GM10248 (cell line): ENCODE measurements around the gene TRAK2.
A peak's percentile ranks its signal among the peaks of the same experiment; 100 is the strongest.

Source experiments
- CTCF ChIA-PET: fragments of 300-600 bp; sonication (Branson Sonifier 250); formaldehyde crosslinking; extraction: SDS; loops from one replicate; lab custom pipeline; 2021; ENCODE audit warnings: antibody characterized with exemption; lab: Yijun Ruan, JAX
- POLR2A ChIA-PET: fragments of 350-650 bp; sonication (Branson Sonifier 250); formaldehyde crosslinking; extraction: SDS; loops from one replicate; lab custom pipeline; 2020; ENCODE audit warnings: antibody characterized with exemption; lab: Yijun Ruan, JAX
- DNase-seq: peaks from one replicate; pipeline ENCODE4 v3.0.0; 2012; ENCODE audit errors: extremely low spot score
- TF ChIP-seq, protein P1 (sequence below): IDR thresholded peaks from 2 replicates; pipeline ENCODE4 v1.5.1; 2012; ENCODE audit warnings: mild to moderate bottlenecking, low read depth; ENCODE audit errors: extremely low read depth, missing control alignments, control extremely low read depth

The TRAK2 gene

DNA sequence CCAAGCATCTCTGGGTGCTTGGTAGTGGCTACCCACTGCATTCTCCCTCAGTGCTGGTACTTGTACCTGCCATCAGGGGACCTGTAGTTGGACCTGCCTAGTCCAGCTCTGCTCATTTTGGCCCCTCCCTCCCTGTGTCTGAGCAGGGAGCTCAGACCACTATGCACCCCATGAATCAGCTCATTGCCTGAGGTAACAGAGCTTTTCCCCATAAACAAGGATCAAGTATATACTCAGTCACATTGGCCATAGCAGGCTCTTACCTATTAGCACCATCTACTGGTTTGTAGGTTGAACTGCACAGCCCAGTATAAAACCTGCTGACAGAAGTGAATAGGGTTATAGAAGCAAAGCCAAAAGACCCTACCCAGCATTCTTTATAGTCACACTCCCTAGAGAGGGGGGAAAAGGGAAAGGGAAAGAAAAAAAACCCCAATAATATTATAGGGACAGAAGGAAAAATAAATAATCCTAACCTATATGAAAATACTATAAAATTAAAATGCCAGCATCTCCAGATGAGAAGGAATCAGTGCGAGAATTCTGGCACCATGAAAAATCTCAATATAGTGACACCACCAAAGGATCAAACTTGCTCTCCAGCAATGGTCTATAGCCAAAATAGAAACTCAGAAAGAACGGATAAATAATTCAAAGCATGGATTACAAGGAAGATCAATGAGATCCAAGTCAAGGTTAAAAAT is 87.2 kb downstream of the TRAK2 start:
- peak; percentile 32 for DNase-seq
- ChIA-PET CTCF (interaction anchor here (0.6 to 4.1 kb wide), 39 partner anchors 9 to 862 kb away, joined by 3 to 36 read pairs (median 4); partner anchors contain the start of genes CASP10 and TMEM237), POLR2A (no interaction called here)
- TF ChIP-seq, protein P1, sequence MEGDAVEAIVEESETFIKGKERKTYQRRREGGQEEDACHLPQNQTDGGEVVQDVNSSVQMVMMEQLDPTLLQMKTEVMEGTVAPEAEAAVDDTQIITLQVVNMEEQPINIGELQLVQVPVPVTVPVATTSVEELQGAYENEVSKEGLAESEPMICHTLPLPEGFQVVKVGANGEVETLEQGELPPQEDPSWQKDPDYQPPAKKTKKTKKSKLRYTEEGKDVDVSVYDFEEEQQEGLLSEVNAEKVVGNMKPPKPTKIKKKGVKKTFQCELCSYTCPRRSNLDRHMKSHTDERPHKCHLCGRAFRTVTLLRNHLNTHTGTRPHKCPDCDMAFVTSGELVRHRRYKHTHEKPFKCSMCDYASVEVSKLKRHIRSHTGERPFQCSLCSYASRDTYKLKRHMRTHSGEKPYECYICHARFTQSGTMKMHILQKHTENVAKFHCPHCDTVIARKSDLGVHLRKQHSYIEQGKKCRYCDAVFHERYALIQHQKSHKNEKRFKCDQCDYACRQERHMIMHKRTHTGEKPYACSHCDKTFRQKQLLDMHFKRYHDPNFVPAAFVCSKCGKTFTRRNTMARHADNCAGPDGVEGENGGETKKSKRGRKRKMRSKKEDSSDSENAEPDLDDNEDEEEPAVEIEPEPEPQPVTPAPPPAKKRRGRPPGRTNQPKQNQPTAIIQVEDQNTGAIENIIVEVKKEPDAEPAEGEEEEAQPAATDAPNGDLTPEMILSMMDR, result peak; percentile 78

DNA sequence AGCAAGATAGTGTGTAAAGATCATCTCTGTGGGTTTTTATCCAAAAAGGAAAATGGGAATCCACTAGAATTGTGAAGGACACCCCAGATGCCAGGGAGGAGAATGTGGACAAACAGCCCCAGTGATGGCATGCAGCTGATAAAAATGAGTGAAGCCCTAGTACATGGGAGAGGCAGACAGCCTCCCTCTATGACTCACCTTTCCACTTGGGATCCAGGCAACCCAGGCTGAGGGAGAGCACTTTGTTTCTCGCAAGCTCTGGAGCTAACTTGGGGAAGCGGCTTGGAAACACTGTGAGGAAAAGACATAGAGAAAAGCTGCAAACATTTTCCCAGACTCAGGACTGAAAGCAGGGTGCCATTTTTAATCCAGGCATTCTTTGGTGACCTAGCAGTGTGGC is 88.9 kb downstream of the TRAK2 start:
- POLR2A ChIA-PET, result no interaction called here

DNA sequence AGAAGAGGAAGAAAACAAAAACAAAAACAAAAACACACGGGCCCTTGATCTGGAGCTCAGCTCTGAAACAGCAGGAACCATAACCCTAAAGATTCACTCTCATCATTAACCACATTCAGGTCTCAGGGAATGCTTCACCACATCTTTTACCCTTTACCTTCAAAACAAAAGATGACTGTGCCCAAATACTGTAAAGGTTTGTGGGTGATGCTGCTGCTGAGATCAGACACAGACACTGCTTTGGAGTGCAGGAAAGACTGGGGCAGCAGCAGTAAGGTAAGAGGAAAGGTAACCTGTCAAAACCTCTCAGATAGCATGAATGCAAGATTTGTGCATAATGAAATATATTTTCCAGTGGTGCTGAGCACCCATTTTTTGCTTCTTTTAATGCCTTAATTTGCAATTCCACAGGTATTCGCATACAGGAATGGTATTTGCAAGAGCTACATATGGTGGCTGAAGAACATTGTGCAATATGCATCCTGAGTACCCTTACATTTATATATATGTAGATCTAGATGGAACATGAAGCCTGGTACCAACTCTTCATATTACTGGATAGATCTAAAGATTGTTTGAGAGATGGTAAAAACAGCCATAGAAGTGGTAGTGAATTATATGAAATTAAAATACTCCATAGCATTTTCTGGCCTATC is 90.1 kb downstream of the TRAK2 start:
- DNase-seq, result no peak
- CTCF ChIA-PET, result interaction anchor here (1.2 to 1.4 kb wide), 2 partner anchors 83 to 124 kb away, joined by 3 to 4 read pairs; no protein-coding TSS in a partner anchor
- POLR2A ChIA-PET, result no interaction called here
- TF ChIP-seq, protein P1, result no peak

More for the DNA sequence above, 88.9 kb downstream of the TRAK2 start:
- CTCF ChIA-PET, result interaction anchor here (1.4 to 4.1 kb wide), 4 partner anchors 14 to 129 kb away, joined by 3 to 36 read pairs (median 10); no protein-coding TSS in a partner anchor
- DNase-seq, result no peak
- TF ChIP-seq, protein P1, result no peak

DNA sequence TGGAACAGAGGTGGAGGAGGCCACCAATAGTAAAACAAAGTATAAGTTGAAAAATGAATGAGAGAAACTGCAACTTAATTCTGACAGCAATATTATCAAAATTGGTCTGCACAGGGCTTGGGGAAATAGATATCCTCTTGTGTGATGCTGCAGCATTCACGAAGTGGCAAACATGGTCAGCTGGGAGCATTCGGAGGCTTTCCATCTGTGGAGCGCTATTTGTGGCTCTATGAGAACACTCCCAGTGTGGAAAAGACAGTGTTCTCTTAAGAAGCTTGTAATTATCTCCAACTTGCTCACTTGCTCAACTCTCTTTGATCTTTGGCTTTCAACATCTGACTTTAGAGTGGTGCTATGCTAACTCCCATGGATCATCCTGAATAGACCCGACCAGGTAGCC is 91.0 kb downstream of the TRAK2 start:
- POLR2A ChIA-PET, result no interaction called here
- TF ChIP-seq, protein P1, result no peak
- CTCF ChIA-PET, result interaction anchor here (1.2 kb wide), 1 partner anchor 123 kb away, joined by 4 read pairs; no protein-coding TSS in a partner anchor
- no peak for DNase-seq

DNA sequence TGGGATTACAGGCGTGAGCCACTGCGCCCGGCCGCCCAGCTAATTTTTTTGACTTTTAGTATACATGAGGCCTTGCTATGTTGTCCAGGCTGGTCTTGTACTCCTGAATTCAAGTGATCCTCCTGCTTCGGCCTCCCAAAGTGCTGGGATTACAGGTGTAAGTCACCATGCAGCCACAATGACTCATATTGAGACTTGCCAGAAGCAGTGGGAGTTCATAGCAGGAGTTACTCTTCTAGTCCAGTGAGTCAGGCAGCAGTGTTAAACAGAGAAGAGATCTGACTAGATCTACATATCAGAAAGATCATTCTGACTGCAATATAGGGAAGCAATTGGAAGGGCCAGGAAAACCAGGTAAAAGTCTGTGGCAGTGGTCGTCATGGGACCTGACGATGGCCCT is 92.6 kb downstream of the TRAK2 start:
- CTCF ChIA-PET, result interaction anchor here (0.8 to 1.2 kb wide), 3 partner anchors 9 to 127 kb away, joined by 3 read pairs; no protein-coding TSS in a partner anchor

DNA sequence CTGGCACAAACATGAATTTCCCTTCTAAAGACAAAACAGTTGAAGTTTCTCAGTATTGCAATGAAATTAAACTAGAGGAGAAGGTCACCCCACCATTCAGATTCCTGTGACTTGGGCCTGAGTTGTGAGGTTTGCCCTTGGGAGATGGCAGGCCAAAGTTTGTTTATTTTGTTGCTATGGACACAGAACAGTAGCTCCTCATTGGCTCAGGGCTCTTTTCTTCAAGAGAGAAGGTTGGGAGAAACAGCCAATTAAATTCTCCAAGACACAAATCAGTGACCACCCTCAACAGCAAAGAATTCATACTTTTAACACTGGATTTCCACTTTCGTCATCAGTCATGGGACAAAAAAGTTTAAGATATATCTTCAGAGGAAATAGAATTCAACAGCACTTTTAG is 94.0 kb downstream of the TRAK2 start, which contains the start of gene FLACC1:
TSS of gene FLACC1 (minus strand) at position 125 of the 400 bp plus-strand sequence. CDS start 5,941 bp downstream, outside the sequence.
- TF ChIP-seq, protein P1, result no peak
- ChIA-PET CTCF (interaction anchor here (1.0 kb wide), 1 partner anchor 13 kb away, joined by 3 read pairs; no protein-coding TSS in a partner anchor), POLR2A (no interaction called here)
- DNase-seq, result no peak

More for the DNA sequence above, 92.6 kb downstream of the TRAK2 start:
- no peak for DNase-seq
- POLR2A ChIA-PET, result interaction anchor here (0.7 kb wide), 1 partner anchor 439 kb away, joined by 4 read pairs; no protein-coding TSS in a partner anchor
- TF ChIP-seq, protein P1, result no peak
